K562 (cell line): ENCODE results near the gene ISG20. TPM values are rescaled to one million over a fixed set of nuclear protein-coding genes. Genes with fewer than 3 reads are reported as not detected.

ENCODE experiments used
- ATAC-seq: fragments of 200-7000 bp; cut with Tn5 transposase; 3 replicates; pipeline ENCODE4 v1.9.1; 2020; ENCODE audit warnings: moderate library complexity
- BruUV-seq: library from RNA; stranded (reverse); fragments of 400-500 nt; replicated peaks from 2 replicates; lab custom pipeline; 2021; lab: Mats Ljungman, UMichigan
- CTCF ChIA-PET: fragments of 300-600 bp; formaldehyde crosslinking; extraction: SDS; loops from one replicate; lab custom pipeline; 2021; ENCODE audit warnings: low intra/inter-chr PET ratio; lab: Yijun Ruan, JAX
- POLR2A ChIA-PET: fragments of 300-600, 350-650 bp; sonication (Branson Sonifier 250); formaldehyde crosslinking; extraction: SDS; loops from one replicate; lab custom pipeline; 2021; ENCODE audit warnings: antibody characterized with exemption, inconsistent platforms; lab: Yijun Ruan, JAX
- DNase-seq, 4 experiments: peaks; one replicate each; pipeline versions ENCODE4 v3.0.0 to v3.0.0-alpha.2; 2011 to 2018; ENCODE audit warnings: low spot score in 3 of 4, mixed read lengths in 3 of 4; ENCODE audit errors: extremely low read depth in 1 of 4
- FAIRE-seq: peaks from 2 replicates; lab custom pipeline; 2011; peaks lifted over from hg19 to GRCh38; lab: Jason Lieb, UNC
- H2AFZ ChIP-seq: 2 replicates; pipeline ENCODE4 v1.6.0; 2011; ENCODE audit warnings: low read depth, low read length, control low read depth, inconsistent platforms
- H3K27ac ChIP-seq: fragments of 200-600 bp; 3 replicates; pipeline ENCODE4 v1.8.0; 2011; ENCODE audit warnings: low read depth, mild to moderate bottlenecking, control low read depth, inconsistent platforms, low read length, moderate library complexity, mixed read lengths; ENCODE audit errors: extremely low read depth
- H3K27me3 ChIP-seq, 2 experiments: fragments of 300-600 bp in 1 of 2; 2 replicates in 1 of 2; 3 replicates in 1 of 2; pipeline versions ENCODE4 v1.6.0 to v1.8.0; 2011; ENCODE audit warnings: inconsistent platforms in 2 of 2, low read length in 2 of 2, mild to moderate bottlenecking in 1 of 2, mixed read lengths in 1 of 2, moderate library complexity in 1 of 2; ENCODE audit not compliant: control insufficient read depth in 2 of 2, insufficient read depth in 2 of 2
- H3K36me3 ChIP-seq: fragments of 300-600 bp; 3 replicates; pipeline ENCODE4 v1.8.0; 2011; ENCODE audit warnings: mild to moderate bottlenecking, low read length, inconsistent platforms; ENCODE audit not compliant: control insufficient read depth, insufficient read depth
- H3K4me1 ChIP-seq, 2 experiments: fragments of 200-600 bp in 1 of 2; replicated peaks in 1 of 2; 2 replicates in 1 of 2; 3 replicates in 1 of 2; pipeline versions ENCODE4 v1.5.1 to v1.8.0; 2011; ENCODE audit warnings: inconsistent platforms in 2 of 2, low read length in 2 of 2, mild to moderate bottlenecking in 1 of 2, mixed read lengths in 1 of 2, moderate library complexity in 1 of 2; ENCODE audit not compliant: control insufficient read depth in 2 of 2, insufficient read depth in 2 of 2
- H3K4me2 ChIP-seq: 2 replicates; pipeline ENCODE4 v1.6.1; 2011; ENCODE audit warnings: low read length, control low read depth, inconsistent platforms, mixed read lengths; ENCODE audit not compliant: insufficient read depth
- H3K4me3 ChIP-seq: fragments of 200-600 bp; sonication (generic), shearing (Covaris generic); 2 replicates; pipeline ENCODE4 v1.5.1; 2016; ENCODE audit warnings: control low read depth, inconsistent platforms
- H3K79me2 ChIP-seq: fragments of 200-600 bp; 3 replicates; pipeline ENCODE4 v1.8.0; 2011; ENCODE audit warnings: low read length, inconsistent platforms; ENCODE audit not compliant: control insufficient read depth, insufficient read depth
- H3K9ac ChIP-seq, 2 experiments: 2 replicates each; pipeline versions ENCODE4 v1.6.0 to v1.6.1; 2011; ENCODE audit warnings: low read depth in 2 of 2, low read length in 2 of 2, control low read depth in 1 of 2, inconsistent platforms in 1 of 2, mild to moderate bottlenecking in 1 of 2, mixed read lengths in 1 of 2; ENCODE audit not compliant: insufficient read depth in 1 of 2
- H3K9me1 ChIP-seq: one replicate; pipeline ENCODE4 v1.6.0; 2011; ENCODE audit warnings: inconsistent platforms, mild to moderate bottlenecking, low read length, moderate library complexity; ENCODE audit not compliant: control insufficient read depth, insufficient read depth
- H3K9me3 ChIP-seq: replicated peaks from 2 replicates; pipeline ENCODE4 v1.5.1; 2011; ENCODE audit warnings: low read depth, low read length, inconsistent platforms; ENCODE audit not compliant: control insufficient read depth, insufficient read depth
- H4K20me1 ChIP-seq: replicated peaks from 2 replicates; pipeline ENCODE4 v1.6.1; 2011; ENCODE audit warnings: low read length, inconsistent platforms, mixed read lengths; ENCODE audit not compliant: control insufficient read depth, insufficient read depth
- JUNB ChIP-seq: fragments of 450-650 bp; formaldehyde crosslinking; conservative IDR thresholded peaks from 2 replicates; pipeline ENCODE4 v1.4.0; 2020; ENCODE audit warnings: mild to moderate bottlenecking
- KLF13 ChIP-seq: fragments of 450-650 bp; IDR thresholded peaks from 2 replicates; pipeline ENCODE4 v1.6.1; 2016; ENCODE audit warnings: missing genetic modification characterization, low read depth, mild to moderate bottlenecking, missing compliant biosample characterization, moderate library complexity, borderline replicate concordance
- NFIC ChIP-seq: fragments of 450-650 bp; IDR thresholded peaks from 2 replicates; pipeline ENCODE4 v1.6.1; 2017; ENCODE audit warnings: mild to moderate bottlenecking, inconsistent platforms
- NRF1 ChIP-seq, 2 experiments: fragments of 450-650 bp; IDR thresholded peaks in 1 of 2; conservative IDR thresholded peaks in 1 of 2; 2 replicates each; pipeline ENCODE4 v1.6.1; 2014; ENCODE audit warnings: mild to moderate bottlenecking in 2 of 2
- RBBP5 ChIP-seq: fragments of 200-600 bp; sonication (generic); IDR thresholded peaks from 2 replicates; pipeline ENCODE4 v1.6.1; 2012; ENCODE audit warnings: borderline replicate concordance, mild to moderate bottlenecking, low read length, control low read depth, inconsistent platforms; ENCODE audit not compliant: insufficient read depth, poor library complexity, severe bottlenecking
- RBFOX2 ChIP-seq: fragments of 200-400 bp; formaldehyde crosslinking; IDR thresholded peaks from 2 replicates; pipeline ENCODE4 v1.6.1; 2017; ENCODE audit warnings: low read depth, mild to moderate bottlenecking, low read length, moderate library complexity
- TSHZ1 ChIP-seq: fragments of 250-450 bp; sonication (Bioruptor Pico); IDR thresholded peaks from 2 replicates; pipeline ENCODE4 v1.4.0; 2020; ENCODE audit warnings: mild to moderate bottlenecking, moderate library complexity
- YBX1 ChIP-seq: fragments of 450-650 bp; IDR thresholded peaks from 2 replicates; pipeline ENCODE4 v1.7.1; 2016; ENCODE audit warnings: mild to moderate bottlenecking
- ZNF134 ChIP-seq: fragments of 250-450 bp; sonication (Bioruptor Pico); conservative IDR thresholded peaks from 2 replicates; pipeline ENCODE4 v1.4.0; 2020
- ZNF277 ChIP-seq: fragments of 250-450 bp; sonication (Bioruptor Pico); IDR thresholded peaks from 2 replicates; pipeline ENCODE4 v1.8.0; 2022; ENCODE audit warnings: inconsistent platforms, mild to moderate bottlenecking, moderate library complexity, borderline replicate concordance
- ZNF644 ChIP-seq: fragments of 200-800 bp; sonication (Bioruptor generic); IDR thresholded peaks from 2 replicates; pipeline ENCODE4 v1.6.1; 2016; ENCODE audit warnings: low read depth, missing genetic modification characterization, missing compliant biosample characterization
- ZNF655 ChIP-seq: fragments of 250-450 bp; sonication (Bioruptor Pico); IDR thresholded peaks from 2 replicates; pipeline ENCODE4 v1.5.0; 2021
- in situ Hi-C: fragments of 300-500 bp; cut with MboI; formaldehyde crosslinking; loops from 4 replicates; pipeline ENCODE4 v1.15.0; 2018; ENCODE audit warnings: inconsistent platforms, mixed read lengths
- intact Hi-C: fragments of 100-400 bp; cut with micrococcal nuclease; formaldehyde crosslinking; loops from 2 replicates; pipeline ENCODE4 v1.14.2; 2022
- polyA plus RNA-seq, 8 experiments: library from polyadenylated mRNA; depleted of rRNA in 4 of 8; stranded (reverse) in 5 of 8; unstranded in 3 of 8; fragments of >200 nt; fragmentation: Nextera tagmentation in 2 of 8; fragmentation: Illumina TruSeq in 1 of 8; extraction: Ambion mirVana in 2 of 8; extraction: Trizol in 1 of 8; gene quantifications; 2 replicates each; pipeline versions ENCODE4 v1.2.1 to v1.2.3, GENCODE V29; 2011 to 2014; ENCODE audit warnings: inconsistent platforms in 1 of 8, missing spikeins in 1 of 8
- total RNA-seq, 7 experiments: library from RNA; depleted of rRNA in 6 of 7; stranded (reverse); fragments of >200 nt in 6 of 7; fragmentation: Illumina TruSeq in 2 of 7; extraction: Trizol in 2 of 7; gene quantifications; 2 replicates each; pipeline versions ENCODE4 v1.2.1 to v1.2.3, GENCODE V29; 2011 to 2021; ENCODE audit warnings: low replicate concordance in 1 of 7
- TF ChIP-seq, protein P1 (sequence below): fragments of 450-650 bp; IDR thresholded peaks from one replicate; pipeline ENCODE4 v1.6.1; 2018; ENCODE audit warnings: mild to moderate bottlenecking, moderate library complexity; ENCODE audit not compliant: partially characterized antibody
- TF ChIP-seq, protein P2 (sequence below): sonication (generic); formaldehyde crosslinking; IDR thresholded peaks from 2 replicates; pipeline ENCODE4 v1.5.0; 2020; ENCODE audit warnings: missing genetic modification reagents

Gene ISG20
- total and polyA plus RNA-seq, 9 of the 15 experiments (the other 6 are each of a cell fraction or from before 2014, with no cell fraction given), result 0.06 to 2.1 (median 1.00) TPM

DNA sequence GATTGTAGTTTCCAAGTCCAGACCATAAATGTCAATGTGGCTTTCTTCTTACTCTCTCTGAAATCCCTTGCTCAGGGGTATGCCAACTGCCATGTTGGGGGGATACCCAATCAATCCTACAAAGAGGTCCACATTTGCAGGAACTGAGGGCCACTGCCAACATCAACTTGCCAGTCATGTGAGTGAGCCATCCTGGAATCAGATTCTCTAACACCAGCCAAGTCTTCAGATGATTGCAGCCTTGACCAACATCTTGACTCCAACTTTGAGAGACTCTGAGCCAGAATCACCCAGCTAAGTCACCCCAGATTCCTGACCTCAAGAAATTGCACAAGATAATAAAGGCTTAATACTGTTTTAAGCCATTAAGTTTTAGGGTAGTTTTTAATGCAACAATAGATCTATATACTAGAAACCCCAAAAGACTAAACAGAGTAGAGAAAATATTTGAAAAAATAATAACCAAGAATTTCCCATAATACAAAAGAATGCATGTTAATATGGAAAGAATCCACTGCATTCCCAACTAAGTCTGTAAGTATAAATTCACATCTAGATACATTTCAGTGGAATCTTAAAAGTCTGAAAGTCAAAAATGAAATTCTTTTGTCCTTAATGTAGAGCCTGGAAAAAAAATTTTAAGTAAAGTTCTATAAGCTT lies 22.4 kb downstream of the ISG20 start:
- FAIRE-seq (no peak), ATAC-seq (no peak), DNase-seq (no peak)
- H2AFZ ChIP-seq, result no peak overlapping the region
- no peak overlapping the region for H3K4me3 ChIP-seq
- in situ Hi-C loops (loop anchor here (10.0 kb wide), 1 partner anchor 164 kb away; no protein-coding TSS in a partner anchor), intact Hi-C loops (no loop called here)
- H3K9me3 ChIP-seq, result no peaks in the 10 kb centered on the region
- ChIA-PET CTCF (no interaction called here), POLR2A (no interaction called here)
- no peaks in the 10 kb centered on the region for H3K4me1 ChIP-seq
- BruUV-seq, result no TSS peak
- H3K9me1 ChIP-seq, result no peaks in the 10 kb centered on the region
- H4K20me1 ChIP-seq, result no peaks in the 10 kb centered on the region
- H3K27me3 ChIP-seq, result peaks cover 6 to 48% of the 10 kb centered on the region in 2 experiments; a peak in 4 of 5 replicates
- no peak overlapping the region for H3K27ac ChIP-seq
- no peaks in the 10 kb centered on the region for H3K36me3 ChIP-seq
- H3K79me2 ChIP-seq, result no peaks in the 10 kb centered on the region
- H3K9ac ChIP-seq, result no peak overlapping the region
- H3K4me2 ChIP-seq, result no peak overlapping the region
- TF ChIP-seq JUNB (CRISPR knock-in tag) (no peak), ZNF655 (CRISPR knock-in tag) (no peak), ZNF134 (no peak), NFIC (no peak), ZNF277 (CRISPR knock-in tag) (no peak), NRF1 (conservative IDR thresholded peaks at IDR 0.05 in 1 of 2, IDR thresholded peaks at IDR 0.05 in 1 of 2) (no peak), TSHZ1 (CRISPR knock-in tag) (no peak), ZNF644 (tag) (no peak), YBX1 (no peak), RBFOX2 (no peak), RBBP5 (no peak), KLF13 (tag) (no peak)
- TF ChIP-seq, protein P1, sequence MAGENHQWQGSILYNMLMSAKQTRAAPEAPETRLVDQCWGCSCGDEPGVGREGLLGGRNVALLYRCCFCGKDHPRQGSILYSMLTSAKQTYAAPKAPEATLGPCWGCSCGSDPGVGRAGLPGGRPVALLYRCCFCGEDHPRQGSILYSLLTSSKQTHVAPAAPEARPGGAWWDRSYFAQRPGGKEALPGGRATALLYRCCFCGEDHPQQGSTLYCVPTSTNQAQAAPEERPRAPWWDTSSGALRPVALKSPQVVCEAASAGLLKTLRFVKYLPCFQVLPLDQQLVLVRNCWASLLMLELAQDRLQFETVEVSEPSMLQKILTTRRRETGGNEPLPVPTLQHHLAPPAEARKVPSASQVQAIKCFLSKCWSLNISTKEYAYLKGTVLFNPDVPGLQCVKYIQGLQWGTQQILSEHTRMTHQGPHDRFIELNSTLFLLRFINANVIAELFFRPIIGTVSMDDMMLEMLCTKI, result no peak
- TF ChIP-seq, protein P2, sequence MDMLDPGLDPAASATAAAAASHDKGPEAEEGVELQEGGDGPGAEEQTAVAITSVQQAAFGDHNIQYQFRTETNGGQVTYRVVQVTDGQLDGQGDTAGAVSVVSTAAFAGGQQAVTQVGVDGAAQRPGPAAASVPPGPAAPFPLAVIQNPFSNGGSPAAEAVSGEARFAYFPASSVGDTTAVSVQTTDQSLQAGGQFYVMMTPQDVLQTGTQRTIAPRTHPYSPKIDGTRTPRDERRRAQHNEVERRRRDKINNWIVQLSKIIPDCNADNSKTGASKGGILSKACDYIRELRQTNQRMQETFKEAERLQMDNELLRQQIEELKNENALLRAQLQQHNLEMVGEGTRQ (CRISPR knock-in tag), result no peak
